Epithelial cell of esophagus (primary cell): ENCODE results near the gene ABCB9.

Source experiments
- DNase-seq: peaks from one replicate; pipeline ENCODE4 v3.0.0; 2010; ENCODE audit warnings: low read depth
- H3K4me3 ChIP-seq: 2 replicates; pipeline ENCODE4 v1.5.1; 2011; ENCODE audit warnings: mild to moderate bottlenecking, low read length, control low read depth
- CTCF ChIP-seq: IDR thresholded peaks from 2 replicates; pipeline ENCODE4 v1.5.1; 2011; ENCODE audit warnings: low read depth, mild to moderate bottlenecking, low read length, control low read depth, inconsistent platforms; ENCODE audit not compliant: insufficient read depth; ENCODE audit errors: missing control alignments

Gene ABCB9

GRCh38 chr12:122984612-122985337, 18.5 kb upstream of the ABCB9 start:
- no peak overlapping the region for H3K4me3 ChIP-seq
- TF ChIP-seq CTCF: no peak
- DNase-seq: no peak

- TF ChIP-seq CTCF: no peak
- no peak for DNase-seq
- no peak overlapping the region for H3K4me3 ChIP-seq
Observed at GRCh38 chr12:122983789-122984515, 17.7 kb upstream of the ABCB9 start.

GRCh38 chr12:122982963-122983788, 16.9 kb upstream of the ABCB9 start:
- no peak for DNase-seq
- no peak overlapping the region for H3K4me3 ChIP-seq
- no peak for TF ChIP-seq CTCF

- no peak for TF ChIP-seq CTCF
- H3K4me3 ChIP-seq: no peak overlapping the region
- no peak for DNase-seq
Observed at GRCh38 chr12:122982477-122982815, 16.2 kb upstream of the ABCB9 start.

- no peak for TF ChIP-seq CTCF
- peak overlapping the region; percentile 86 for H3K4me3 ChIP-seq
- DNase-seq: no peak
Observed at GRCh38 chr12:122981587-122982476, 15.6 kb upstream of the ABCB9 start.

GRCh38 chr12:122981036-122981471, 14.8 kb upstream of the ABCB9 start:
- no peak for TF ChIP-seq CTCF
- peak; percentile 20 for DNase-seq
- peak overlapping the region; percentile 86 for H3K4me3 ChIP-seq
